Neural progenitor cell (in vitro differentiated cells): Measurements from ENCODE around the gene PDCD1LG2. TPM values are rescaled to one million over a fixed set of nuclear protein-coding genes. Genes with fewer than 3 reads are reported as not detected.

Source experiments
- DNase-seq: peaks from one replicate; pipeline ENCODE4 v3.0.0-alpha.2; 2016; ENCODE audit warnings: low spot score
- H2AFZ ChIP-seq: fragments of 200-600 bp; sonication (generic); replicated peaks from 2 replicates; pipeline ENCODE4 v1.6.1; 2016; ENCODE audit warnings: antibody characterized with exemption
- H3F3A ChIP-seq: fragments of 200-600 bp; sonication (generic); 2 replicates; pipeline ENCODE4 v1.6.1; 2016; ENCODE audit warnings: antibody characterized with exemption, low read depth
- H3K27ac ChIP-seq: fragments of 200-600 bp; sonication (generic); 2 replicates; pipeline ENCODE4 v1.5.1; 2016; ENCODE audit warnings: mild to moderate bottlenecking
- H3K27me3 ChIP-seq: fragments of 200-600 bp; sonication (generic); 2 replicates; pipeline ENCODE4 v1.6.1; 2016; ENCODE audit warnings: mild to moderate bottlenecking, moderate library complexity
- H3K36me3 ChIP-seq: fragments of 200-600 bp; sonication (generic); 2 replicates; pipeline ENCODE4 v1.5.1; 2016
- H3K4me1 ChIP-seq: fragments of 200-600 bp; sonication (generic); 2 replicates; pipeline ENCODE4 v1.6.1; 2016; ENCODE audit warnings: mixed run types
- H3K4me2 ChIP-seq: fragments of 200-600 bp; sonication (generic); 2 replicates; pipeline ENCODE4 v1.6.1; 2016
- H3K4me3 ChIP-seq: fragments of 200-600 bp; sonication (generic); 2 replicates; pipeline ENCODE4 v1.5.1; 2016
- H3K79me2 ChIP-seq: fragments of 200-600 bp; sonication (generic); 2 replicates; pipeline ENCODE4 v1.6.1; 2016; ENCODE audit warnings: low read depth
- H3K9ac ChIP-seq: fragments of 200-600 bp; sonication (generic); 2 replicates; pipeline ENCODE4 v1.6.1; 2016
- H3K9me3 ChIP-seq: fragments of 200-600 bp; sonication (generic); 2 replicates; pipeline ENCODE4 v1.5.1; 2016; ENCODE audit warnings: low read depth
- H4K20me1 ChIP-seq: fragments of 200-600 bp; sonication (generic); 2 replicates; pipeline ENCODE4 v1.6.1; 2016; ENCODE audit warnings: low read depth
- H3K27ac Mint-ChIP-seq: 3 replicates; pipeline ENCODE4 v1.8.0; 2021; ENCODE audit warnings: mixed read lengths
- H3K27me3 Mint-ChIP-seq: 2 replicates; pipeline ENCODE4 v1.8.0; 2022; ENCODE audit warnings: low read depth, mild to moderate bottlenecking, inconsistent platforms, moderate library complexity, mixed read lengths; ENCODE audit not compliant: insufficient read depth
- H3K36me3 Mint-ChIP-seq: 3 replicates; pipeline ENCODE4 v1.8.0; 2021; ENCODE audit warnings: mixed read lengths
- H3K4me1 Mint-ChIP-seq: 3 replicates; pipeline ENCODE4 v1.8.0; 2021; ENCODE audit warnings: mixed read lengths
- H3K4me3 Mint-ChIP-seq: 3 replicates; pipeline ENCODE4 v1.8.0; 2021; ENCODE audit warnings: mild to moderate bottlenecking, moderate library complexity, mixed read lengths
- H3K9me3 Mint-ChIP-seq: 3 replicates; pipeline ENCODE4 v1.8.0; 2020; ENCODE audit warnings: mixed read lengths
- EZH2 ChIP-seq: fragments of 200-600 bp; sonication (generic); IDR thresholded peaks from 2 replicates; pipeline ENCODE4 v1.6.1; 2017; ENCODE audit warnings: antibody characterized with exemption, mild to moderate bottlenecking, moderate library complexity
- EZH2phosphoT487 ChIP-seq: fragments of 200-600 bp; sonication (generic); IDR thresholded peaks from 2 replicates; pipeline ENCODE4 v1.6.1; 2017; ENCODE audit warnings: antibody characterized with exemption
- total RNA-seq: library from RNA; depleted of rRNA; stranded (reverse); fragments of >200 nt; gene quantifications from 2 replicates; pipeline ENCODE4 v1.2.3, GENCODE V29; 2015; ENCODE audit warnings: low replicate concordance
- TF ChIP-seq, protein P1 (sequence below): fragments of 200-600 bp; sonication (generic); IDR thresholded peaks from 2 replicates; pipeline ENCODE4 v1.5.1; 2017; ENCODE audit warnings: antibody characterized with exemption, mild to moderate bottlenecking

Gene PDCD1LG2
- total RNA-seq, 1 donor from 2014 or later, result not detected

DNA sequence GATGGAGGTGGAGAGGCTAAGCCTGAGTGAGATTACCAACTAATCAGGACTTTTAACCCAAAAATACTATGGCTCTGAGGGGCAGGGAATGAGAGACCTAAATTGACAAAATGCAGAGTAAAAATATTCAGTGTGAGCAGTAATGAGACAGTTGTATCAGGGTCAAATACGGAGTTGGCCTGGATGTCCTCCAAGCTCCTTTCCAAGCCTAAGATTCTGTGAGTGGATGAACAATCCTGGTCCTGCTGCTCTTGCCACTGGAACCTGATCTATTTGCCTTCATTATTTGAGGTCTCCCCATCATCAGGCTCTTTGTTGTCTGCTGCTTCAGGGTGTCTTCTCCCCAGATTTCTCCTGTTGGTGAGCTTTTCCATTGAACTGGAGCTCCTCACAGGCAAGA lies 1.1 kb downstream of the PDCD1LG2 start:
- DNase-seq, result no peak
- no peaks in the 10 kb centered on the region for H3K36me3 Mint-ChIP-seq
- TF ChIP-seq EZH2, result no peak
- Histone ChIP-seq H3K27ac (no peak overlapping the region), H3K4me1 (peaks cover 4% of the 10 kb centered on the region), H3K27me3 (no peaks in the 10 kb centered on the region), H2AFZ (no peak overlapping the region), H3K4me2 (no peak overlapping the region), H3F3A (no peaks in the 10 kb centered on the region), H3K79me2 (no peaks in the 10 kb centered on the region), H3K4me3 (no peak overlapping the region), H4K20me1 (no peaks in the 10 kb centered on the region), H3K9me3 (no peaks in the 10 kb centered on the region), H3K36me3 (no peaks in the 10 kb centered on the region), H3K9ac (no peak overlapping the region)
- no peaks in the 10 kb centered on the region for H3K4me1 Mint-ChIP-seq
- no peak overlapping the region for H3K27ac Mint-ChIP-seq
- H3K4me3 Mint-ChIP-seq, result no peak overlapping the region
- peaks cover 3% of the 10 kb centered on the region for H3K27me3 Mint-ChIP-seq
- H3K9me3 Mint-ChIP-seq, result no peaks in the 10 kb centered on the region

- Histone ChIP-seq H3F3A (no peaks in the 10 kb centered on the region), H3K27me3 (no peaks in the 10 kb centered on the region), H3K36me3 (no peaks in the 10 kb centered on the region), H3K4me1 (peaks cover 4% of the 10 kb centered on the region), H4K20me1 (no peaks in the 10 kb centered on the region), H3K9me3 (no peaks in the 10 kb centered on the region), H3K79me2 (no peaks in the 10 kb centered on the region), H3K27ac (no peak overlapping the region), H3K9ac (no peak overlapping the region), H3K4me3 (no peak overlapping the region), H3K4me2 (no peak overlapping the region), H2AFZ (no peak overlapping the region)
- Mint-ChIP-seq H3K4me3 (no peak overlapping the region), H3K9me3 (no peaks in the 10 kb centered on the region), H3K27me3 (no peaks in the 10 kb centered on the region), H3K36me3 (no peaks in the 10 kb centered on the region), H3K4me1 (no peaks in the 10 kb centered on the region), H3K27ac (no peak overlapping the region)
- DNase-seq, result no peak
- TF ChIP-seq, protein P1, sequence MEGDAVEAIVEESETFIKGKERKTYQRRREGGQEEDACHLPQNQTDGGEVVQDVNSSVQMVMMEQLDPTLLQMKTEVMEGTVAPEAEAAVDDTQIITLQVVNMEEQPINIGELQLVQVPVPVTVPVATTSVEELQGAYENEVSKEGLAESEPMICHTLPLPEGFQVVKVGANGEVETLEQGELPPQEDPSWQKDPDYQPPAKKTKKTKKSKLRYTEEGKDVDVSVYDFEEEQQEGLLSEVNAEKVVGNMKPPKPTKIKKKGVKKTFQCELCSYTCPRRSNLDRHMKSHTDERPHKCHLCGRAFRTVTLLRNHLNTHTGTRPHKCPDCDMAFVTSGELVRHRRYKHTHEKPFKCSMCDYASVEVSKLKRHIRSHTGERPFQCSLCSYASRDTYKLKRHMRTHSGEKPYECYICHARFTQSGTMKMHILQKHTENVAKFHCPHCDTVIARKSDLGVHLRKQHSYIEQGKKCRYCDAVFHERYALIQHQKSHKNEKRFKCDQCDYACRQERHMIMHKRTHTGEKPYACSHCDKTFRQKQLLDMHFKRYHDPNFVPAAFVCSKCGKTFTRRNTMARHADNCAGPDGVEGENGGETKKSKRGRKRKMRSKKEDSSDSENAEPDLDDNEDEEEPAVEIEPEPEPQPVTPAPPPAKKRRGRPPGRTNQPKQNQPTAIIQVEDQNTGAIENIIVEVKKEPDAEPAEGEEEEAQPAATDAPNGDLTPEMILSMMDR, result no peak
- no peak for TF ChIP-seq EZH2phosphoT487
- no peak for TF ChIP-seq EZH2
Measured at GRCh38 chr9:5511935-5512580, 1.7 kb downstream of the PDCD1LG2 start.

- Histone ChIP-seq H3K9me3 (no peaks in the 10 kb centered on the region), H3K27me3 (no peaks in the 10 kb centered on the region), H3K4me1 (peaks cover 4% of the 10 kb centered on the region), H3F3A (no peaks in the 10 kb centered on the region), H2AFZ (no peak overlapping the region), H3K4me2 (no peak overlapping the region), H3K4me3 (no peak overlapping the region), H3K36me3 (no peaks in the 10 kb centered on the region), H4K20me1 (no peaks in the 10 kb centered on the region), H3K9ac (no peak overlapping the region), H3K27ac (no peak overlapping the region), H3K79me2 (no peaks in the 10 kb centered on the region)
- H3K4me3 Mint-ChIP-seq, result no peak overlapping the region
- no peak for TF ChIP-seq EZH2phosphoT487
- TF ChIP-seq EZH2, result no peak
- TF ChIP-seq, protein P1, result no peak
- H3K4me1 Mint-ChIP-seq, result no peaks in the 10 kb centered on the region
- no peaks in the 10 kb centered on the region for H3K36me3 Mint-ChIP-seq
- no peaks in the 10 kb centered on the region for H3K9me3 Mint-ChIP-seq
- no peaks in the 10 kb centered on the region for H3K27me3 Mint-ChIP-seq
- no peak overlapping the region for H3K27ac Mint-ChIP-seq
- no peak for DNase-seq
Measured at GRCh38 chr9:5512658-5513452, 2.5 kb downstream of the PDCD1LG2 start.
